Loucy (cell line): Measurements from ENCODE around the gene CRHR1.

Experiments
- H2AFZ ChIP-seq: fragments of 200-600 bp; sonication (generic); 2 replicates; pipeline ENCODE4 v1.6.0; 2016; ENCODE audit warnings: antibody characterized with exemption, mild to moderate bottlenecking, low read length, moderate library complexity
- H3F3A ChIP-seq: fragments of 200-600 bp; 2 replicates; pipeline ENCODE4 v1.6.0; 2016; ENCODE audit warnings: antibody characterized with exemption, low read depth, mild to moderate bottlenecking
- H3K27me3 ChIP-seq: fragments of 200-600 bp; sonication (generic); 2 replicates; pipeline ENCODE4 v1.6.1; 2014; ENCODE audit warnings: low read length, mild to moderate bottlenecking; ENCODE audit not compliant: insufficient read depth, poor library complexity, severe bottlenecking
- H3K36me3 ChIP-seq: fragments of 200-600 bp; sonication (generic); 2 replicates; pipeline ENCODE4 v1.6.1; 2016; ENCODE audit warnings: low read length; ENCODE audit not compliant: insufficient read depth
- H3K4me1 ChIP-seq: fragments of 200-600 bp; sonication (generic); 2 replicates; pipeline ENCODE4 v1.5.1; 2014; ENCODE audit warnings: low read length, mild to moderate bottlenecking; ENCODE audit not compliant: insufficient read depth, poor library complexity, severe bottlenecking
- H3K4me2 ChIP-seq: fragments of 200-600 bp; sonication (generic); 2 replicates; pipeline ENCODE4 v1.6.0; 2014; ENCODE audit warnings: antibody characterized with exemption, low read length, low read depth, mild to moderate bottlenecking; ENCODE audit not compliant: poor library complexity, severe bottlenecking
- H3K4me3 ChIP-seq: fragments of 200-600 bp; sonication (generic); 2 replicates; pipeline ENCODE4 v1.5.1; 2014; ENCODE audit warnings: low read length, mild to moderate bottlenecking, mixed read lengths; ENCODE audit not compliant: poor library complexity, severe bottlenecking
- H3K79me2 ChIP-seq: fragments of 200-600 bp; sonication (generic); 2 replicates; pipeline ENCODE4 v1.6.1; 2014; ENCODE audit warnings: low read length; ENCODE audit not compliant: insufficient read depth
- H3K9ac ChIP-seq: fragments of 200-600 bp; sonication (generic); 2 replicates; pipeline ENCODE4 v1.6.0; 2014; ENCODE audit warnings: mild to moderate bottlenecking, low read depth, low read length, moderate library complexity; ENCODE audit not compliant: poor library complexity, severe bottlenecking
- H3K9me2 ChIP-seq: fragments of 200-600 bp; sonication (generic); replicated peaks from 2 replicates; pipeline ENCODE4 v1.6.1; 2016; ENCODE audit warnings: low read depth, low read length, mixed read lengths
- H3K9me3 ChIP-seq: fragments of 200-600 bp; sonication (generic); 2 replicates; pipeline ENCODE4 v1.6.1; 2014; ENCODE audit warnings: mild to moderate bottlenecking, antibody characterized with exemption, low read length, low read depth; ENCODE audit not compliant: insufficient read depth
- H4K20me1 ChIP-seq: fragments of 200-600 bp; sonication (generic); 2 replicates; pipeline ENCODE4 v1.6.0; 2014; ENCODE audit warnings: antibody characterized with exemption, low read length, mild to moderate bottlenecking; ENCODE audit not compliant: insufficient read depth, poor library complexity, severe bottlenecking
- CTCF ChIP-seq: fragments of 200-600 bp; sonication (generic); conservative IDR thresholded peaks from 2 replicates; pipeline ENCODE4 v1.5.1; 2014; ENCODE audit warnings: mild to moderate bottlenecking, antibody characterized with exemption, low read length
- EZH2phosphoT487 ChIP-seq: fragments of 200-600 bp; IDR thresholded peaks from 2 replicates; pipeline ENCODE4 v1.6.1; 2018; ENCODE audit warnings: antibody characterized with exemption, mild to moderate bottlenecking, moderate library complexity, borderline replicate concordance

CRHR1 gene

GRCh38 chr17:45851464-45851863 lies 67.3 kb downstream of the CRHR1 start:
- Histone ChIP-seq H4K20me1 (no peaks in the 10 kb centered on the region), H3K79me2 (no peaks in the 10 kb centered on the region), H3K27me3 (no peaks in the 10 kb centered on the region), H3K9me3 (no peaks in the 10 kb centered on the region), H3K9ac (no peak overlapping the region), H3K4me2 (no peak overlapping the region), H3K4me3 (no peak overlapping the region), H3F3A (no peaks in the 10 kb centered on the region), H3K4me1 (no peaks in the 10 kb centered on the region), H2AFZ (no peak overlapping the region), H3K9me2 (no peaks in the 10 kb centered on the region), H3K36me3 (no peaks in the 10 kb centered on the region)
- no peak for TF ChIP-seq CTCF
- no peak for TF ChIP-seq EZH2phosphoT487

- Histone ChIP-seq H3K4me1 (no peaks in the 10 kb centered on the region), H3K9me2 (no peaks in the 10 kb centered on the region), H2AFZ (no peak overlapping the region), H4K20me1 (no peaks in the 10 kb centered on the region), H3K4me3 (no peak overlapping the region), H3K9ac (no peak overlapping the region), H3F3A (no peaks in the 10 kb centered on the region), H3K27me3 (no peaks in the 10 kb centered on the region), H3K36me3 (no peaks in the 10 kb centered on the region), H3K9me3 (no peaks in the 10 kb centered on the region), H3K4me2 (no peak overlapping the region), H3K79me2 (no peaks in the 10 kb centered on the region)
- TF ChIP-seq CTCF (no peak), EZH2phosphoT487 (no peak)
Measured at GRCh38 chr17:45851873-45852272, 67.8 kb downstream of the CRHR1 start.

- Histone ChIP-seq H3K9ac (no peak overlapping the region), H2AFZ (0 out of 2 replicates have a peak overlapping the region, but pooled peaks have one; percentile 66), H3K9me3 (no peaks in the 10 kb centered on the region), H4K20me1 (no peaks in the 10 kb centered on the region), H3K4me1 (no peaks in the 10 kb centered on the region), H3F3A (no peaks in the 10 kb centered on the region), H3K27me3 (no peaks in the 10 kb centered on the region), H3K4me3 (no peak overlapping the region), H3K79me2 (no peaks in the 10 kb centered on the region), H3K4me2 (no peak overlapping the region), H3K9me2 (no peaks in the 10 kb centered on the region), H3K36me3 (no peaks in the 10 kb centered on the region)
- TF ChIP-seq CTCF (peak; percentile 94), EZH2phosphoT487 (no peak)
Measured at GRCh38 chr17:45852535-45853297, 68.6 kb downstream of the CRHR1 start.
